ENCODE measurements around the gene LHX2. TPM values are rescaled to one million over a fixed set of nuclear protein-coding genes. Genes with fewer than 3 reads are reported as not detected.
A peak's percentile ranks its signal among the peaks of the same experiment; 100 is the strongest.

Gene LHX2
- total and polyA plus RNA-seq, 8 donors = not detected

DNA sequence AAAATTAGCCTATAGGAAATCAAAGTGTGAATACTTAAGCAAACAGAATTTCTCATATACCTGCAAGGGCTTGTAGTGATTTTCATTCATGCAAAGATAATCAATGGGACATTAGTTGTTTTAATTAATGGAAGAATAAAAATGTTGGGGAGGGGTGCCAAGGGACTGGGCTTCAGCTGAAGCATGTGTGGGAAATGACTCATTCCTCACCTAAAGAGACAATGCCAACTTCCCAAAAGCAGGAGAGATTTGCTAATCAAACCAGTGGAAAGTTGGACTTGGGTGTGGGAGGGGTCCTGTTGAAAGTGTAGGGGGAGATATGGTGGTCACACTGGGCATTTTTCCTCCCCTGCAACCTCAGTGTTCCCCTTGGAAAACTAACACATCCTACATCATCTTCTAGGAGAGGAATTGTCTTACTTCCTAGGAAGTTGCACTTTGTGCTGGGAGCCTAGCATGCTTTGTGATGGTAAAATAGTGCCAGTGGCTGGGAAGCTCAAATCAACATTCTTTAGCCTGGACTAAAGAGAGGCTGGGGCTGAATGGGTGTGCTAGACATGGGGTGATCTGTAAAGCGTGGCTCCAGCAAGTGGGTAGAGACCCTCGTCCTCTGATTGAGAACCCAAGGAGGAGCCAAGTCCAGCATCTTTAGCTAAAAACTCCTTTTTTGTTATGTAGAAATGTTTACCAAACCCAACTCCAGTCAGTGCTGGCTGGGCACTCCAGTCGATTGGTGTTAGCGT, 6.4 kb upstream of the LHX2 start:
- ATAC-seq (no peak), DNase-seq (peak in 1 of 6 donors; percentile 0), FAIRE-seq (no peak)
- Histone ChIP-seq H3K4me3 (no peak overlapping the region), H3K9me3 (no peaks in the 10 kb centered on the region), H3K27me3 (peaks cover 3 to 53% (median 31%) of the 10 kb centered on the region in 4 donors), H3K27ac (no peak overlapping the region), H3K36me3 (no peaks in the 10 kb centered on the region), H3K4me1 (peaks cover 0 to 8% (median 6%) of the 10 kb centered on the region in 3 donors)
- 10 to 13% methylated on average over 4 of the region's 4 CpGs for WGBS, 2 donors
- TF ChIP-seq, protein P1, sequence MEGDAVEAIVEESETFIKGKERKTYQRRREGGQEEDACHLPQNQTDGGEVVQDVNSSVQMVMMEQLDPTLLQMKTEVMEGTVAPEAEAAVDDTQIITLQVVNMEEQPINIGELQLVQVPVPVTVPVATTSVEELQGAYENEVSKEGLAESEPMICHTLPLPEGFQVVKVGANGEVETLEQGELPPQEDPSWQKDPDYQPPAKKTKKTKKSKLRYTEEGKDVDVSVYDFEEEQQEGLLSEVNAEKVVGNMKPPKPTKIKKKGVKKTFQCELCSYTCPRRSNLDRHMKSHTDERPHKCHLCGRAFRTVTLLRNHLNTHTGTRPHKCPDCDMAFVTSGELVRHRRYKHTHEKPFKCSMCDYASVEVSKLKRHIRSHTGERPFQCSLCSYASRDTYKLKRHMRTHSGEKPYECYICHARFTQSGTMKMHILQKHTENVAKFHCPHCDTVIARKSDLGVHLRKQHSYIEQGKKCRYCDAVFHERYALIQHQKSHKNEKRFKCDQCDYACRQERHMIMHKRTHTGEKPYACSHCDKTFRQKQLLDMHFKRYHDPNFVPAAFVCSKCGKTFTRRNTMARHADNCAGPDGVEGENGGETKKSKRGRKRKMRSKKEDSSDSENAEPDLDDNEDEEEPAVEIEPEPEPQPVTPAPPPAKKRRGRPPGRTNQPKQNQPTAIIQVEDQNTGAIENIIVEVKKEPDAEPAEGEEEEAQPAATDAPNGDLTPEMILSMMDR (IDR thresholded peaks at IDR 0.05) = no peak
- intact Hi-C loops (cut with DNase I) = no loop called here

DNA sequence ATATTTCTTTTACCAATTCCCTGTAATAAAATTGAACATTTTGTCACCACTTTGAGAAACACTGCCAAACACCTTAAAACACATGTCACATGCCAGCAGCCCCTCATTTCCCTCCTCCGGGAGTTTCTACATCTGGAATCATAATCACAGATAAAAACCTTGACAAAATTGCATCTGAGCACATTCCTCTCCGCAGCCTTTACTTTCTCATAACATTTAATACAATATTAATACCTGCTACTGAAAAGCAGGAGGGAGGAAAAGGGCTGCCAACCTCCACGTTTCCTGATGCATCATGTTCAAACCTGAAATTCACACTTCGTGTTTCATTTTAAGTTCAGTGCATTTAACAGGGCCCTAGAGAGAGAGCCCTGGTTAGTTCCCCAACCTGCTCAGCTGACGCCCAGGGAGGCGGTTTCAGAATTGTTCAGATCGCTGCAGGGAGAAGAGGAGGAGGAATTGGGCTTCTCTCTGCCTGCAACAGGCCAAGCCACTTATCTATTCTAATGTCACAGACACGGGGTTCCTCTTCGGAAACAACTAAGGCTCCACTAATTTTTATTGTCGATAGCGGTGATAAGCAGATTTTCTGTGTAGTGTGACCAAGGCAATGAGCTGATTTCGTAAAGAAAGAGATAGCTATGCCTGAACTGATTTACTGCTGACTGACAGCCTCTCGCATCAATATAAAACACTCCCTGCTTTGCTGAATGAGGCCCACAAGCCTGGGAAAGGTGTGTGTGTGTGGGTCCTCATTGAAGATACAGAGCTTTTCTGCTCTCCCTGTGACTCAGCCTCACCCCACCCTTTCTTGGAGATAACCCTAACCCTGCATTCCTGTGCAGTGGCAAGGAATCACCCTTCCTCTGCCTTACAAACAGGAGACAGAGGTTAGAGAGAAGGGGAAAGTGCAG, 4.9 kb upstream of the LHX2 start:
- H3K4me3 ChIP-seq = no peak overlapping the region
- intact Hi-C loops (cut with DNase I) = no loop called here
- no peak overlapping the region for H3K27ac ChIP-seq
- H3K36me3 ChIP-seq = no peaks in the 10 kb centered on the region
- no peak for FAIRE-seq
- no peak for DNase-seq
- H3K4me1 ChIP-seq = peaks cover 0 to 8% (median 4%) of the 10 kb centered on the region in 3 donors
- TF ChIP-seq, protein P1 (IDR thresholded peaks at IDR 0.05) = no peak
- WGBS, 2 donors = 10% methylated on average over 13 of the region's 13 CpGs
- peak in 2 of 4 donors; percentile 11 to 38 for ATAC-seq
- H3K27me3 ChIP-seq = peaks cover 3 to 56% (median 31%) of the 10 kb centered on the region in 4 donors
- no peaks in the 10 kb centered on the region for H3K9me3 ChIP-seq

DNA sequence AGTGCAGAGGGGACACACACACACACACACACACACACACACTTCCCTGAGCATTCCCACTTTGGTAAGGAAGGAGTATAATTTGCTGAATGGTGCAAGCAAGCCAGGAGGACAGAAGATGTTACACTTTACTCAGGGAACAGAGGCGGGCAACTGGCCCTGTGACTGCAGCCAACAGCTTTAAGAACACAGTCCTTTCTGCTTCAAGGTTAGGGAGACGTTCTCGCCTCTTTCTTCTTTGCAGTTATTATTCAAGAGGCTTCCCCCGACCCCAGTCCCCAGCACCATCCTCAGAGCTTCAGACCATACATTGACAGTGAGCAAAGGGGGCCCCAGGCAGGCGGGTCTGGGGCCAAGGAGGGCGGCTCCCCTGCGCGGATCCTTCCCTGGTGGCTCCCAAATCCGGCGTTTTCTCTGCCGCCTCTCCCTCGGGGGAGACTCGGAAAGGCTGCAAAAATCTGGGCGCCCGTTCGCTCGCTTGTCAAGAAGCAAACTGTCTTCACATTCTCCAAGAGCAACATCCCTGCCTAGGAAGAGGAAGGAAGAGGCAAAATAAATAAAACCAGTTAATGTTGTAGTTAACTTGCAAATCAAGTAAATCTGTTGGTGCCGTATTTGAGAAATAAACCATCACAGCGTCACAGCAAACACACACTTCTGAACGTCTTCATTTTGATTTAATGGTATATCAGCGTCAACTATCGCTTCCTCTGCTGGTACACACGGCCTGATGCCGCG, 3.8 kb upstream of the LHX2 start:
- H3K4me3 ChIP-seq = no peak overlapping the region

DNA sequence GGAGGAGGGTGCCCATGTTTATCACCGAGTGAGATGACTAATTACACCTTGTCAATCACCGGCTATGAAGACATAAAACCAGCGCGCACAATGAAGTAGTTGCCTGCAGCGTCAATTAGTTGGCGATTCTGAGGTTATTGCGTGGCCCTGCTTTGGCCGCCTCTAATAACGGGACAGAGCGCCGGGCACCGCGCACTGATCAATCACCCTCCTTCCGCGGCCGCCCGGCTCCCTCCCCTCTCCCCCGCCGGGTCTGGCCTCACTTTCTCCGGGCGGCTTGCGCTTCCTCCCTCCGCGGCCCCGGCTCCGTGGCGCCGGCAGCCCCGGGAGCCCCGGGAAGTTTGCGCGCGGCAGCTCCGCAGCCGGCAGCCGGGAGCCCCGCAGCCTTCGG, 3.3 kb upstream of the LHX2 start:
- Histone ChIP-seq H3K4me3 (peak overlapping the region in 1 of 4 donors; percentile 4), H3K4me1 (peaks cover 0 to 8% (median 4%) of the 10 kb centered on the region in 3 donors), H3K36me3 (no peaks in the 10 kb centered on the region), H3K27me3 (peaks cover 3 to 72% (median 29%) of the 10 kb centered on the region in 4 donors), H3K9me3 (no peaks in the 10 kb centered on the region), H3K27ac (no peak overlapping the region)
- peak in 1 of 6 donors; percentile 54 for DNase-seq
- no peak for FAIRE-seq
- TF ChIP-seq, protein P1 (IDR thresholded peaks at IDR 0.05) = no peak
- 1 to 2% methylated on average over 36 to 38 of the region's 38 CpGs for WGBS, 2 donors
- no peak for ATAC-seq
- intact Hi-C loops (cut with DNase I) = no loop called here

More for the DNA sequence above, 3.8 kb upstream of the LHX2 start:
- no peaks in the 10 kb centered on the region for H3K36me3 ChIP-seq
- peaks cover 3 to 66% (median 30%) of the 10 kb centered on the region in 4 donors for H3K27me3 ChIP-seq
- no peaks in the 10 kb centered on the region for H3K9me3 ChIP-seq
- H3K27ac ChIP-seq = no peak overlapping the region
- H3K4me1 ChIP-seq = peaks cover 0 to 8% (median 4%) of the 10 kb centered on the region in 3 donors
- intact Hi-C loops (cut with DNase I) = no loop called here
- no peak for FAIRE-seq
- TF ChIP-seq, protein P1 (IDR thresholded peaks at IDR 0.05) = no peak
- ATAC-seq = no peak
- 7 to 8% methylated on average over 25 of the region's 25 CpGs for WGBS, 2 donors
- DNase-seq = peak in 1 of 6 donors; percentile 32
